ENCODE data around the gene KLHL42. TPM values are rescaled to one million over a fixed set of nuclear protein-coding genes. Genes with fewer than 3 reads are reported as not detected.

KLHL42 gene
- total RNA-seq, 2 donors from 2014 or later = 30.4 to 53.0 TPM

- H3K9me3 Mint-ChIP-seq = no peaks in the 10 kb centered on the region
- Histone ChIP-seq H3K9ac (ENCODE audit: extremely low read depth, low read length, poor library complexity, severe bottlenecking) (no peak overlapping the region), H3K9me3 (ENCODE audit: control insufficient read depth, low read length) (no peaks in the 10 kb centered on the region), H3K27me3 (ENCODE audit: control insufficient read depth, insufficient read depth, low read length, poor library complexity, severe bottlenecking) (no peaks in the 10 kb centered on the region), H3K4me3 (ENCODE audit: low read length) (no peak overlapping the region), H3K36me3 (ENCODE audit: control insufficient read depth, insufficient read depth, low read length) (peaks cover 87% of the 10 kb centered on the region), H3K27ac (ENCODE audit: low read depth, low read length) (no peak overlapping the region), H3K4me1 (ENCODE audit: control insufficient read depth, insufficient read depth, low read length) (no peaks in the 10 kb centered on the region)
- no peak overlapping the region for H3K27ac Mint-ChIP-seq
- H3K4me1 Mint-ChIP-seq = no peaks in the 10 kb centered on the region
- DNase-seq = peak; percentile 33
- 91 to 100% methylated on average over 2 to 4 of the region's 6 CpGs for WGBS, 2 experiments (ENCODE audit: insufficient coverage in 1 of 2, insufficient read length in 1 of 2)
- H3K36me3 Mint-ChIP-seq (ENCODE audit: low read depth) = peaks cover 77% of the 10 kb centered on the region
- H3K4me3 Mint-ChIP-seq = no peak overlapping the region
- H3K27me3 Mint-ChIP-seq (ENCODE audit: insufficient read depth) = no peaks in the 10 kb centered on the region
- no peak for TF ChIP-seq CTCF (conservative IDR thresholded peaks at IDR 0.05)
These were observed 15.0 kb downstream of the KLHL42 start for GRCh38 chr12:27794818-27795584.

GRCh38 chr12:27796128-27796527 is 16.1 kb downstream of the KLHL42 start:
- no peaks in the 10 kb centered on the region for H3K9me3 Mint-ChIP-seq
- H3K4me1 ChIP-seq (ENCODE audit: control insufficient read depth, insufficient read depth, low read length) = no peaks in the 10 kb centered on the region
- H3K27me3 ChIP-seq (ENCODE audit: control insufficient read depth, insufficient read depth, low read length, poor library complexity, severe bottlenecking) = no peaks in the 10 kb centered on the region
- H3K9me3 ChIP-seq (ENCODE audit: control insufficient read depth, low read length) = no peaks in the 10 kb centered on the region
- no peak overlapping the region for H3K4me3 Mint-ChIP-seq
- peak overlapping the region; percentile 30 for H3K27ac Mint-ChIP-seq
- TF ChIP-seq CTCF (conservative IDR thresholded peaks at IDR 0.05) = no peak
- no peaks in the 10 kb centered on the region for H3K4me1 Mint-ChIP-seq
- no peak overlapping the region for H3K4me3 ChIP-seq (ENCODE audit: low read length)
- H3K36me3 ChIP-seq (ENCODE audit: control insufficient read depth, insufficient read depth, low read length) = peaks cover 81% of the 10 kb centered on the region
- H3K9ac ChIP-seq (ENCODE audit: extremely low read depth, low read length, poor library complexity, severe bottlenecking) = no peak overlapping the region
- H3K36me3 Mint-ChIP-seq (ENCODE audit: low read depth) = peaks cover 73% of the 10 kb centered on the region
- 92% methylated on average over 4 to 7 of the region's 7 CpGs for WGBS, 2 experiments (ENCODE audit: insufficient coverage in 1 of 2, insufficient read length in 1 of 2)
- no peak overlapping the region for H3K27ac ChIP-seq (ENCODE audit: low read depth, low read length)
- no peaks in the 10 kb centered on the region for H3K27me3 Mint-ChIP-seq (ENCODE audit: insufficient read depth)
- DNase-seq = no peak

GRCh38 chr12:27797301-27798025 is 17.4 kb downstream of the KLHL42 start:
- no peaks in the 10 kb centered on the region for H3K9me3 Mint-ChIP-seq
- H3K27ac Mint-ChIP-seq = peak overlapping the region; percentile 33
- 95 to 96% methylated on average over 19 to 23 of the region's 24 CpGs for WGBS, 2 experiments (ENCODE audit: insufficient coverage in 1 of 2, insufficient read length in 1 of 2)
- Histone ChIP-seq H3K9me3 (ENCODE audit: control insufficient read depth, low read length) (no peaks in the 10 kb centered on the region), H3K9ac (ENCODE audit: extremely low read depth, low read length, poor library complexity, severe bottlenecking) (no peak overlapping the region), H3K27ac (ENCODE audit: low read depth, low read length) (no peak overlapping the region), H3K36me3 (ENCODE audit: control insufficient read depth, insufficient read depth, low read length) (peaks cover 69% of the 10 kb centered on the region), H3K4me1 (ENCODE audit: control insufficient read depth, insufficient read depth, low read length) (no peaks in the 10 kb centered on the region), H3K4me3 (ENCODE audit: low read length) (no peak overlapping the region), H3K27me3 (ENCODE audit: control insufficient read depth, insufficient read depth, low read length, poor library complexity, severe bottlenecking) (no peaks in the 10 kb centered on the region)
- H3K36me3 Mint-ChIP-seq (ENCODE audit: low read depth) = peaks cover 61% of the 10 kb centered on the region
- no peak for TF ChIP-seq CTCF (conservative IDR thresholded peaks at IDR 0.05)
- DNase-seq = no peak
- H3K4me3 Mint-ChIP-seq = no peak overlapping the region
- H3K4me1 Mint-ChIP-seq = no peaks in the 10 kb centered on the region
- no peaks in the 10 kb centered on the region for H3K27me3 Mint-ChIP-seq (ENCODE audit: insufficient read depth)

Data from endodermal cell (in vitro differentiated cells).